HPDE6-E6E7 (cell line): ENCODE results near the gene ISM1.

Experiments used
- DNase-seq: peaks from one replicate; pipeline ENCODE4 v3.0.0; 2011; ENCODE audit warnings: missing footprints; ENCODE audit errors: extremely low spot score

The ISM1 gene

DNA sequence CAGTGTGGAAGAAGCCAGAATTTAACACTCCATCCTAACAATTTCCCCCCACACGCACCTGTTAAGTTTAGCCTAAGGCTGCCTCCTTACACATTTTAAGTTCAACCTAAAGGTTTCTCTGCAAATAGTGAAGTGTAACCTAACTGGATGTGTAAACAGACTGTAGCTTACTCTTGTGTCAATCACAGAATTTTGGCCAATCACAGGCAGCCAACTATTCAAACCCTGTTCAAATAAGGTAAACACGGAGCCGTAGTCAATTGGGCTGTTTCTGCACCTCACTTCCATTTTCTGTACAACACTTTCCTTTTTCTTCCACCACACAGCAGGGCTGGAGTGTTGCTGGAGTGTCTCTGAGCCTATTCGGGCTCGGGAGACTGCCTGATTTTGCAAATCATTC lies 92.1 kb downstream of the ISM1 start:
- no peak for DNase-seq

DNA sequence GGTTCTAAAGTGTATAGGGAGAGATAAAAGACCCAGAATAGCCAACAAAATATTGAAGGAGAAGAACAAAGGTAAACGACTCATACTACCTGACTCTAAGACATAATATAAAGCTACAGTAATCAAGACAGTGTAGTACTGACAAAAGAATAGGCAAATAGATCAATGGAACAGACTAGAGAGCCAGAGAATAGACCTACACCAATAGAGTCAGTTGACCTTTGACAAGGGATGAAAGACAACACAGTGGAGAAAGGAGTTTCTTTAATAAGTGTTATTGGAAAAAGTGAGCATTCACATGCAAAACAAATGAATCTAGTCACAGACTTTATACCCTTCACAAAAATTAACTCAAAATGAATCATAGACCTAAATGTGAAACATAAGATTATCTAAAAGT lies 96.4 kb downstream of the ISM1 start:
- DNase-seq, result no peak

DNA sequence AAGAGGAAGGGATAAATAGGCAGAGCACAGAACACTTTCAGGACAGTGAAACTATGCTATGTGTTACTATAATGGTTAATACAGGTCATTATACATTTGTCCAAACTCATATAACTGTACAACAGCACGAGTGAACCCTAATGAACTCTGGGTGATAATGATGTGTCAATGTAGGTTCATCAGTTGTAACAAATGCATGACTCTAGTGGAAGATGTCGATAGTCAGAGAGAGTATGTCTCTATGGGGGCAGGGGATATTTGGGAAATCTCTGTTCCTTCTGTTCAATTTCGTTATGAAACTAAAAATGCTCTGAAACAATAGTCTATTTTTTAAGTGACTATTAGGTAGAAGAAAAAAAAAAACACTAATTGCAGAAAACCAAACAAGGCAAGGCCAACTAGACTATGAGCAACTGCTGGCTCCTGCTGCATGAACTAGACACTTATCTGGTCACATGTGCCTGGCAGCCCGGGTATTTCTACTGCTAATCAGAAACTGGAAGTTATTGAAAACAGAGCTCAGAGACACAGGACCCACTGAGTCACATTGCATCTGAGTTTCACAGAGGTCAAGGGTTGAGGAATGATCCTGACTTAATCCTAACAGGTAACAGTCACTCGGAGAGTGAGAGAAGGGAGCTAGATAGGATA lies 97.9 kb downstream of the ISM1 start:
- DNase-seq, result no peak

DNA sequence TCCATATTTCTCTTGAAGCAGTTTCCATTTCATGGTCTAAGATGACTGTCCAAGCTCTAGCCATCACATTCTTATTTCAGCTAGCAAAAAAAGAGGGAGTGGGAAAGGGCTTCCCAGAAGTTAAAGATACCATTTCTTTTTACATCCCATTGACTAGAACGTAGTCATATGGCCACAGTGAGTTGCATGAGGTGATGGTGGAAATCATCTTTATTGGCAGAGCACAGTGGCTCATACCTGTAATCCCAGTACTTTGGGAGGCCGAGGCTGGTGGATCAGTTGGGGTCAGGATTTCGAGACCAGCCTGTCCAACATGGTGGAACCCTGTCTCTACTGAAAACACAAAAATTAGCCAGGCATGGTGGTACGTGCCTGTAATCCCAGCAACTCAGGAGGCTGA lies 99.6 kb downstream of the ISM1 start:
- DNase-seq, result no peak

DNA sequence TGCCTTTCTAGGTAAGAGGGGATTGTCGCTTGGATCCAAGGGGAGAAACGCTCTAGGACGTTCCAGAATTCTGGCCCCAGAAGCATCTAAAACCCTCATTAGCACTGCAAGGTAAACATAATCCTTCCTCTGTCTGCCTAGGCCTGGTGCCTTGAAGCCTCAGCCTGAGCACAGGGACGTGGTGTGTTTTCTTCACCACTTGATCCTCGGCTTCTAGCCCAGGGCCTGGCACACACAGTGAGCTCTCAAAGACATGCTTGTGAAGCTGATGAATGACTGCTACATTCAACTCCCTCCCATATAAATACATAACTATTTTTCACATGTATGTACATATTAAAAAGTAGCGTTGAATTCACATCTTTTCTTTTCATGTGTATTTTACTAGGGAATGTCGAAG lies 100.3 kb downstream of the ISM1 start:
- no peak for DNase-seq

DNA sequence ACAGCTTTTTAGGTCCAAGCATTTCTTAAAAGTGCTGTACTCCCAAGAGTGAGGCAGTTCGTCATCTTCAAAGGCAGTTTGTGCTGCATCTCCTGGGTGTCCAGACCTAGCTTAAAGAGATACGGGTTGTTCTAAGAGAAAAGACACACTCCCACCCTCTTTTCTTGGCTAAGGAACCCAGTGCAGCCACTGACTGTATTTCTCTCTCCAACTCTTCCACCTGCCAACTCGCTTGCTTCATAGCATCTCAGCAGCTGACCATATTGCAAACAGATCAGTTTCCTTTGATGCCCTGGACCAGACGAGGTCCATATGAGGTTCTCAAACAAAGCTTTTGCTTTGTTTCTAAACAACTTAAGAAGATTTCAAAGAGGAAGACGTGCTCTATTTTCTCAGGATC lies 101.1 kb downstream of the ISM1 start:
- DNase-seq, result no peak

DNA sequence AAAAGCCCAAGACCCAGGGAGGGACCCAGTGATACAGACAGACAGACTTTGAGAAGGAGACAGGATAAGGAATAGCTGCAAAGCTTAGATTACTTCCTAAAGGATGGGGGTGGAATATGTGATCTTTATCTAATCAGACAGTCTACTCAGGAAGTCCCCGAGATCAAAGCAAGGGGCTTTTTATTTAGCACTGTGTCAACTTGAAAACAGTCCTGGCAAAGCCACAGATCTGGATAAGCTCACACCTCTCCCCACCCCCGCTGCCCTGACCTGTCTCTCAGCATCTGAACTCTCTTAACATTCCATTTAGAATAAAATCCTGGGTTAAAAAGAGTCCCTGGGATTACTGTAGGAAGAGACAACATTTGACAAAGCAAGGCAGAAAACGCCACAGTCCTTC lies 101.5 kb downstream of the ISM1 start:
- DNase-seq, result no peak

DNA sequence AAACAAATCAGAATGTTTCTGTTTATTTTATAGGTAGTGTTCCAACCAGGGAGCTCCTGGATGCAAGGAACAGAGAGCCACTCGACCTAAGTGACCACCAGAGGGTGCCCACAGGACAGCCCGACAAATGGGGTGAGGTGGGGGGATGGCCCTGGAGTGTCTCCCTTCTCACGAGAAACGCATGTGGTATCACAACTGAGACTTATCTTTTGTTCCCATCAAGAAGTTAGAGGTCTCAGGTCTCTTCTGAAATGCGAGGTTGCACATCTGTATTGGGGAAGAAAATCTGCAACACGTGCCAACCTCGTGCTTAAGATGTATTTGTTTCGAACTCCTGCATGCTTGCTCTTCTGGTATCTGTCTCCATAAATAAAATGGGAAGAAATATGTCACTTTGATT lies 104.0 kb downstream of the ISM1 start:
- no peak for DNase-seq

DNA sequence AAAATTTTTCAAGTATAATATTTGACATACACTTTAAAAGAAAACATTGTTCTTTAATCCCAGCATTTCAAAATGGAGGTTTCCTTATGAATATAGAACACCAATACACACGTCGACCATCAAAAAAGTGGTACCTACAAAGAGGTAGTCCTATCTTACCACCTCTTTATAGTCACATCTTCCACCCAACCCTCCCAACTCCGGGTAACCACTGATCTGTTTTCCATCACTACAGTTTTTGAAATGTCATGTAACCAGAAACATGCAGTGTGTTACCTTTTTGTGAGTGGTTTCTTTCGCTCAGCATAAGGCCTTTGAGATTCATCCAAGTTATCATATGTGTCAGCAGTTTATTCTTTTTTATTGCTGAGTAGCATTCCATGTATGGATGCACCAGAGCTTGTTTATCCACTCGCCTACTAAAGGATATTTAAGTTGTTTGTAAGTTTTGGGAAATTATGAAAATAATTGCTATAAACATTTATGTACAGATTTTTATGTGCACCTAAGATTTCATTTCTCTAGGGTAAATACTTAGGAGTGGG lies 104.8 kb downstream of the ISM1 start:
- DNase-seq, result no peak

DNA sequence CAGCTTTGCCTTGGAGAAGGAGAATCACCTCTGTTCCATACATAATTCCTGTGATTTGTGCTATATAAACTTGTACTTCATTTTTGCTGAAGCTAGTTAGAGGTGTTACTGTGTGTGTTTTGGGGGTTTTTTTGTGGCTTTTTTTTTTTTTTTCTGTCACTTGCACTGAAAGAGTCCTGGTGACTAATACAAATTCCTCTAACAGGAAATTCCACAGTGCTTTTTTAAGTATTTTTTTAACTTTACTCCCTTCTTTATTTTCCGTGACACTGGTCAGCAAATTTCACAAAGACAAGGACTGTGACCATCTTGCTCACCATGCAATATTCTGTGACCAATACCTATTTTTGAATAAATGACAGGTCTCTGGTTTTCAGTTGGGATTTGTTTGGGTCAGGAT lies 110.5 kb downstream of the ISM1 start:
- no peak for DNase-seq

DNA sequence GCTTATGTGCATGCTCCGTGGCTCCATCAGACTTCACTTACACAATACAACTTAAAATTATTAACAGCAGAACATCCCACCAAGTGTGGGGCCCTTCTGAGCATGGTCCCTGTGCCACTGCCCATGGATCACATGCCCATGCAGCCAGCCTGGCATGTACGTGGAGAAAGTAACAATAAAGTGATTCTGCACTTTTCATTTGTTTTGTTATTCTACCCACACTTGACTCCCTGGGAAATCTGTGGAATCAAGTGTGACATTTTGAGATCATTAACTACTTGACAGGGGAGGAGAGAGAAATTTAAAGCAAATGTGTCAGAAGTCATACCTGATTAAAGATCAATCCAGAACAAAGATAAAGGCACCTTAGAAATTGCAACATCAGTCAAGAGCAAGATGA lies 112.0 kb downstream of the ISM1 start:
- no peak for DNase-seq

DNA sequence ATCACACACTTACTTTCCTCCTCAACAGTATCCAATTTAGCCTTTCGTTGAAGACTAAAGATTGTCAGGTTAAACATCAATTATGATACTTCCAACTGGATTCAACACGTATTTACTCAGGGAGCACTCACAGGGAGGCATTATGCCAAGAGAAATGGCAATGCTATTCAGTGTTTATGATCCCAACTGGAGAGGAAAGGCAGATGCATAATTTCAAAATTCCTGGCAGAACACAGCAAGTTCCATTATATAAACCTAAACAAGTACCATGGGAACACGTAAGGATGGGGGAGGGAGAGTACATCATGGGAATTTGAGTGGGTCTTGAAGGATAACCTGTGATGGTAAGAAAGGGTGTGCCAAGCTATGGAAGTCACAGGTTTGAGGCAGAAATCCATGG lies 112.7 kb downstream of the ISM1 start:
- no peak for DNase-seq

DNA sequence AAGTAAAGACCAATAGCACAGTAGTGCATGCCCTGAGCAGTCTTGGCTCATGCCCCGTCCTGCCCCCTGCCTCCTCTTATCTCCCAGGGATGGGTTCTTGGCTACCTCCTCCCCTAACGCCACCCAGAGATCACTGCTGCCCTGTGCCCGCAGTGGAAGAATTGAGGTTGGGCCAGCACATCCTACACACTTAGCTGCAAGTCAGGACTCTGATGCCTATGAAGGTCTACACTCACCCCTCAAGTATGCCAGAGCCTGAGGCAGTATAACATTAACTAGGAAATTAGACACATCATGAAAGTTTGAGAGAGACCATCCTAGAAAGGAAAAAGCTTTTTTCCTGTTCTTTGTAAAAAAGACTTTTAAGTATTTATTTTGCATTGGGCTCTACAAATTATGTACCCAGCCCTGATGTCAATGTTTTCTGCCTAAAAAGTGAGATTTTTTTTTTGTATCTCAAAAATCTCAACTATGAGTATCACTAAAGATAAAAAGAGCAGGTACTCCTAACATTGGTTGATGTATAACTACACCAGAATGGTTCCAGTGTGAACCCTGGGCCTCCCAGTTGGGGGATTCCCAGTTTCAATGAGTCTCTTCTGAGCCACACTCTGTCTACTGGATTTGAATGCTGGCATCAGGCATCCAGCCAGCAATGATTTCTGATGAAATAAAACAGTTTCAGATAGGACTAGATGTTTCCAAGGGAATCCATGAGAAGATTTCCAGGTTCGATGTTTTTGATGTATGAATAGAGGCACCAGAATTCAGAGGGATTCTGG lies 115.4 kb downstream of the ISM1 start:
- DNase-seq, result peak; percentile 80

DNA sequence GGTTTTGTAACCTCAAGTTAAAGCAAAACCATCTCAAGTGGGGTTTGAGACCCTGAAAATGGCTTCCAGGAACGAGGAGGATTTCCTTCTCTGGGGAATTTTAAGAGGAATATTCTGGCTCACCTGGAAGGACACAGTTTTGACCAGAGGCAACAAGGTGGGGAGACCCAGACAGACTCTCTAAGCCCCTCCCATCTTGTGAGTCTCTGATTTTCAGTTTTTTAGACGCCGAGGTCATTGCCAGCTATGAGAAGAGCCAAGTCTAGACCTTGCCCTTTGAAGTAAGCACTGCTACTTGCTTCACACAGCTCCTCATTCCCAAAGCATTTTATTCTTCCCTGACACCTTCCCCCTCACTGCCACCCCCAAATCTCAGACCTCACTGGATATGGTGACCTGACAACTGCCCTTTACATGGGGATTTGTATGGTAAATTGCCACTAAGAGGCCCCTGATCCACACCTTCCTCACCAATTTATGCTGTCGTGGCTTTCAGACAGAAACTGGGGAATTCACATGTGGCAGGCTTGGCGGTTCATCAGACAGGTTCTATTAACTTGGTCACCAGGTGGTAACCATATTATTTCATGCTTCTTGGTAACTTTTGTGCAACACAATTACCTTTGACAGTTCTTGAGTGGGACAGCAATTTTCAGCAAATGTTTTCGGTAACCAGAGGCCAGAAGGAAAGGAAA lies 116.2 kb downstream of the ISM1 start:
- DNase-seq, result no peak

DNA sequence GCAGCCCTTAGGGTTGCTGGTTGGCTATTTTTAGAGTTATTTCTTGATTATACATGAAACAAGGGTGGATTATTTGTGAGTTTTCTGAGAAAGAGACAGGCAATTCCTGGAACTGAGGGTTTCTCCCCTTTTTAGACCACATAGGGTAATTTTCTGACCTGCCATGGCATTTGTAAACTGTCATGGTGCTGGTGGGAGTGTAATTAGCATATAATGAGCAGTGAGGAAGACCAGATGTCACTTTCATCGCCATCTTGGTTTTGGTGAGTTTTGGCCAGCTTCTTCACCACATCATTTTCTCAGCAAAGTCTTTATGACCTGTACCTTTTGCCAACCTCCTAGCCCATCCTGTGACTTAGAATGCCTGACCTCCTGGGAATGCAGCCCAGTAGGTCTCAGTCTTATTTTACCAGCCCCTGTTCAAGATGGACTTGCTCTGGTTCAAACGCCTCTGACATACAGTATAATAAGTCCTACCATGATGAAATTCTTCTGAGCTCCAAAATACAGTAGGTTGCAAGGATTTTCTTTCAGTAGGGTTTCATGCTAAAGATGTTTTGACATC lies 117.1 kb downstream of the ISM1 start:
- DNase-seq, result no peak

DNA sequence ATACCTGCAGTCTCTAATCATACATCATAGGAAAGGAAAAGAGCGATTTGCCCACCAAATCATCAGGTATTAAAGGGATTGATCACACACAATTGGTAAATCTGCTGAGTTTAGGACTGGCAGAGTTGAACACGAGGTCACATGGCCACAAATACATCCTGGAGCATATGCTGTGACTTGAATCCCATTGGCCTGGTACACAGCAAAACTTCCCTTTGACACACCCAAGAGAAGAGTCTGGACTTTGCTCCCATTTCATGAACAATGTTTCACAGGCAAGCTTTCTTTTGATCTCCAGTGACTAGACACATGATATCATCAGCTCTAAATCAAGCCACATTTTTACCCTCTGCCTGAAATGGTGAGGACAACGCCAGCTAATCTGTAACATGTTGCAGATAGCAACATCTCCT lies 117.9 kb downstream of the ISM1 start:
- no peak for DNase-seq

DNA sequence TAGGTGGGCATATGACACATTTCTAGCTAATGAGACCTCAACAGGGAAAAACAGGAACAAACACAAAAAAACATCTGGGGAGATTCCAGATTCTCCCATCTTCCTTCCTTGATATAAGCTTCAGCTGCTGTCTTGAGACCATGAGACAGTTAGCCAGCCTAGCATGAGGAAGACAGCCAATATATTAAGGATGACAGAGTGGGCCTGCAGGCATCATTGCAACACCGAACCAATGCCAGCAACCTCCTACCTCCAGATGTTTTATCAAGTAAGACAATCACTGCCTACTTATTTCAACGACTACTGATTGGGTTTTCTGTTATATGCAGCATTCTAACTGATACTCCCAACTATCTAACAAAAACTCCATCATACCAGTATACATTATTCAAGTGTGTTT lies 119.0 kb downstream of the ISM1 start:
- no peak for DNase-seq

DNA sequence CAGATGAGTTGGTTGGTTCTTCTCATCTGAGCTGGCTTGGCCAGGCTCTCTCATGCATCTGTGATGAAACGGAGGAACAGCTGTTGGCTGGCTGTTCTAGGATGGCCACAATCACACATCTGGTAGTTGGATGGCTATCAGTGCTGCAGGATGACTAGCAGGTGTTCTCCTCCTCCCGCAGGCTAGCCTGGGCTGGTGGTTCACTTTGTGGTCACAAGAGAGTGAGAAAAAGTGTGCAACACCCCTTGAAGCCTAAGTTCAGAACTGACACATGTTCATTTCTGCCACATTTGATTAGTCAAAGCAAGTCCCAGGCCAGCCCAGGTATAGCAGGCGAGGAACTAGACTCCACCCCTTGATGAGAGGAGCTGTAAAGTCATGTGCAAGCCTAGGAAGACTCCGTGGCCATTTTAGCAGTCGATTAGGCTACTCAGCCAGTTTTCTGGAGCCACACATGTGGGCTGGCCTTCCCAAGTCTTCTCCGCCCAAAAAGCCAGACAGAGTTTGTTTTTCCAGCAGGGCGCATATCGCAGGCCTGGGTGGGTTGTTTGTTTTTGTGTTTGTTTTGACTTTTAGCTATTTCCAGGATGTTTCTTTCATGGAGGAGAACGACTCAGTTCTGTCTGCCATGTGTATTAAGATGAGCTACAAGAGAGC lies 120.8 kb downstream of the ISM1 start:
- no peak for DNase-seq

DNA sequence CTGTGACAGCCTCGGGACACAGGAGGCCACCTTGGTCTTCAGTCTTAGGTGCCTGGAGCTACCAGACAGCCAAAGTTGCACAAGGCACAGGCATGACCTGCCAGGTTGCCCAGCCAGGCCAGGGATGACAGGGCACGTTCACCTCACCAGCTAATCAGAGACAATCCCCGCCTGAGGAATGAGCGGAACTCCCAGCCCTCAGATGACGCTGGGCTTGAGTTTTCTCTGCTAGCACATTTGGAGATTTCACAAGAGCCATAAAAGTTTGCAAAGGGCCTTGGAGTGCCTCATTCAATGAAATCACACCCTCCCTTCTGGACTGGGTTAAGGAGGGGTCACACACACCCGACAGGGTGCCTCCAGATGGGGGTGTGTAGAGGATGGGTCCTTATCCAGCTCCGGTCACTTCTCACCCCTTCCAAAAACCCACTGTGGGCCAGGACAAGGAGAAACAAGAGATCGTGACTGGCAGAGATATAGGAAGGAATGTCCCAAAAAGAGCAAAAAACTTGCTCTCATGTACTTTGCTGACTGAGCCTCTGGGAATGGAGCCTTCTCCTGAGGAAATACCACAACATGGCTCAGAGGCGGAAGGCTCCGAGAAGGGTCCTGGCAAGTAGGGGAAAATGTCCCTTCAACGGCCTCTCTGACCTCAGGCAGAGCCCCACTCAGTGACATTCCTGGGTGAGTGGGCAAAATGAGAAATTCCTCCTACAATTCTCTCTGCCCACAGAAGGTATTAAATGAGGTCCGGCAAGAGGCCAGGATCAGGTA lies 121.6 kb downstream of the ISM1 start:
- no peak for DNase-seq

DNA sequence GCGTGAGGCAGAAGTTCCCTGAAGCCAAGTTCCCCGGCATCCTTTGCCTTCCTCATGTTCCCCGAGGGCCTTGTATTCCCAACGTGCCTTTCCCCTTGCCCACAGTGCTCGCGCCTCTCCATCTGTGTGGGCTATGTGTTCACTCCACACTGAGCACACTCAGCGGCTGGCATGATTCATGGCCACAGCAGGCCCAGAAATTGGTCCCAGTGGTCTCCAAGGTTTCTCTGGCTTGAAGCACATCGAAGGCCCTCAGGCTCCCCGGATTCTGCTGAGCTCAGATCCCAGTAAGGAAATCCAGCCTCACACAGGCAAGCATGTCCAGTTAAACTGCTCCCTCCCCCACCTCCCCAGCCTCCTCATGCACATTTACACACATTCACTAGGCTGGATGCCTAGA lies 123.6 kb downstream of the ISM1 start:
- DNase-seq, result no peak
